ENCODE results near the gene TRERF1. TPM values are rescaled to one million over a fixed set of nuclear protein-coding genes. Genes with fewer than 3 reads are reported as not detected.

TRERF1 gene
- total and polyA plus RNA-seq, 2 experiments from 2014 or later: 6.4 to 8.7 TPM

- no peak overlapping the region for H3K4me3 ChIP-seq
These were observed 18.3 kb downstream of the TRERF1 start for GRCh38 chr6:42433409-42433808.

GRCh38 chr6:42431877-42432276 lies 19.8 kb downstream of the TRERF1 start:
- Histone ChIP-seq H3K9me3 (ENCODE audit: low read depth) (no peaks in the 10 kb centered on the region), H3K4me3 (no peak overlapping the region), H3K27ac (no peak overlapping the region), H3K36me3 (no peaks in the 10 kb centered on the region), H3K27me3 (no peaks in the 10 kb centered on the region), H3K4me1 (ENCODE audit: low read depth) (no peaks in the 10 kb centered on the region)
- no peak for TF ChIP-seq CTCF (IDR thresholded peaks at IDR 0.05; ENCODE audit: low read depth, low read length)
- no peak for DNase-seq (ENCODE audit: low read depth in 1 of 2, low spot score in 1 of 2)

More at GRCh38 chr6:42433409-42433808, 18.3 kb downstream of the TRERF1 start:
- Histone ChIP-seq H3K27ac (no peak overlapping the region), H3K27me3 (no peaks in the 10 kb centered on the region), H3K4me1 (ENCODE audit: low read depth) (no peaks in the 10 kb centered on the region), H3K9me3 (ENCODE audit: low read depth) (no peaks in the 10 kb centered on the region), H3K36me3 (no peaks in the 10 kb centered on the region)
- no peak for DNase-seq (ENCODE audit: low read depth in 1 of 2, low spot score in 1 of 2)
- TF ChIP-seq CTCF (IDR thresholded peaks at IDR 0.05; ENCODE audit: low read depth, low read length): no peak

- TF ChIP-seq CTCF (IDR thresholded peaks at IDR 0.05; ENCODE audit: low read depth, low read length): no peak
- no peak for DNase-seq (ENCODE audit: low read depth in 1 of 2, low spot score in 1 of 2)
- H3K4me3 ChIP-seq: no peak overlapping the region
- no peaks in the 10 kb centered on the region for H3K9me3 ChIP-seq (ENCODE audit: low read depth)
- no peaks in the 10 kb centered on the region for H3K4me1 ChIP-seq (ENCODE audit: low read depth)
- H3K27me3 ChIP-seq: no peaks in the 10 kb centered on the region
- H3K36me3 ChIP-seq: no peaks in the 10 kb centered on the region
- H3K27ac ChIP-seq: no peak overlapping the region
These were observed 20.4 kb downstream of the TRERF1 start for GRCh38 chr6:42431356-42431755.

- Histone ChIP-seq H3K27ac (no peak overlapping the region), H3K9me3 (ENCODE audit: low read depth) (no peaks in the 10 kb centered on the region), H3K4me3 (no peak overlapping the region), H3K4me1 (ENCODE audit: low read depth) (peaks cover 4% of the 10 kb centered on the region), H3K36me3 (no peaks in the 10 kb centered on the region), H3K27me3 (no peaks in the 10 kb centered on the region)
- no peak for TF ChIP-seq CTCF (IDR thresholded peaks at IDR 0.05; ENCODE audit: low read depth, low read length)
- DNase-seq (ENCODE audit: low read depth in 1 of 2, low spot score in 1 of 2): no peak
These were observed 21.9 kb downstream of the TRERF1 start for GRCh38 chr6:42429836-42430235.

GRCh38 chr6:42429042-42429585 lies 22.6 kb downstream of the TRERF1 start:
- no peak overlapping the region for H3K27ac ChIP-seq
- no peaks in the 10 kb centered on the region for H3K36me3 ChIP-seq

More at GRCh38 chr6:42429042-42429585, 22.6 kb downstream of the TRERF1 start:
- DNase-seq (ENCODE audit: low read depth in 1 of 2, low spot score in 1 of 2): no peak
- peaks cover 4% of the 10 kb centered on the region for H3K4me1 ChIP-seq (ENCODE audit: low read depth)
- H3K4me3 ChIP-seq: no peak overlapping the region
- H3K27me3 ChIP-seq: no peaks in the 10 kb centered on the region
- no peak for TF ChIP-seq CTCF (IDR thresholded peaks at IDR 0.05; ENCODE audit: low read depth, low read length)
- no peaks in the 10 kb centered on the region for H3K9me3 ChIP-seq (ENCODE audit: low read depth)

Data from cardiac muscle cell (in vitro differentiated cells and primary cell).